KMS-11 (cell line): ENCODE results near the gene LIN7B.

ENCODE experiments used
- H2AFZ ChIP-seq: fragments of 200-600 bp; sonication (generic); 2 replicates; pipeline ENCODE4 v1.6.1; 2016; ENCODE audit warnings: antibody characterized with exemption, mixed run types, low read depth
- H3K27ac ChIP-seq: fragments of 200-600 bp; sonication (generic); 2 replicates; pipeline ENCODE4 v1.6.1; 2016; ENCODE audit warnings: mild to moderate bottlenecking, mixed run types
- H3K27me3 ChIP-seq: fragments of 200-600 bp; sonication (generic); 2 replicates; pipeline ENCODE4 v1.6.1; 2017; ENCODE audit warnings: mild to moderate bottlenecking, low read depth, mixed run types, moderate library complexity; ENCODE audit not compliant: insufficient read depth
- H3K36me3 ChIP-seq: fragments of 200-600 bp; sonication (generic); 2 replicates; pipeline ENCODE4 v1.6.1; 2017; ENCODE audit warnings: mild to moderate bottlenecking, mixed run types; ENCODE audit not compliant: insufficient read depth
- H3K4me1 ChIP-seq: fragments of 200-600 bp; sonication (generic); 2 replicates; pipeline ENCODE4 v1.6.1; 2016; ENCODE audit warnings: mild to moderate bottlenecking, low read depth, mixed run types; ENCODE audit not compliant: poor library complexity, severe bottlenecking
- H3K4me2 ChIP-seq: fragments of 200-600 bp; sonication (generic); 2 replicates; pipeline ENCODE4 v1.7.0; 2016; ENCODE audit warnings: mild to moderate bottlenecking, mixed run types
- H3K4me3 ChIP-seq: fragments of 200-600 bp; sonication (generic); IDR thresholded peaks from 2 replicates; pipeline ENCODE4 v1.6.1; 2017; ENCODE audit warnings: low read depth, low read length, mixed read lengths; ENCODE audit not compliant: insufficient read depth
- H3K79me2 ChIP-seq: fragments of 200-600 bp; sonication (generic); 2 replicates; pipeline ENCODE4 v1.6.1; 2016; ENCODE audit warnings: low read depth, mixed run types; ENCODE audit not compliant: insufficient read depth
- H3K9ac ChIP-seq: fragments of 200-600 bp; sonication (generic); 2 replicates; pipeline ENCODE4 v1.6.1; 2016; ENCODE audit warnings: mild to moderate bottlenecking, mixed run types
- H4K20me1 ChIP-seq: fragments of 200-600 bp; sonication (generic); 2 replicates; pipeline ENCODE4 v1.6.1; 2016; ENCODE audit warnings: mild to moderate bottlenecking, mixed run types; ENCODE audit not compliant: insufficient read depth
- CTCF ChIP-seq: fragments of 200-600 bp; sonication (generic); conservative IDR thresholded peaks from 2 replicates; pipeline ENCODE4 v1.6.1; 2017; ENCODE audit warnings: low read depth, mild to moderate bottlenecking, antibody characterized with exemption, low read length, moderate library complexity, mixed read lengths

The LIN7B gene

DNA sequence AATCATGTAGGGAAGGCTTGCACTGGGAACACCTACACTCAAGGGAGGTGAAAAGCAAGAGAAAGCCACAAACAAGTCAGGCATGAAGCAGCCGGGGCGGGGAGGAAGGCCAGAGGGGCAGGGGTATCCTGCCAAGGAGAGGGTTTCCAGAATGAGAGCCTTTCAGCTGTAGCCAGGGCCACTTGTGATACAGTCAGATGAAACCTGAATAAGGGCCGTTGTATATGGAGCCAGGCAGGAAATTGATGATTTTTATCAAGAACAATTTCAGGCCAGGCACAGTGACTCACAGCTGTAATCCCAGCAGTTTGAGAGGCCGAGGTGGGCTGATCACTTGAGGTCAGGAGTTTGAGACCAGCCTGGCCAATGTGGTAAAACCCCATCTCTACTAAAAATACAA, 47.8 kb downstream of the LIN7B start:
- no peak overlapping the region for H3K4me3 ChIP-seq
- peaks cover 12% of the 10 kb centered on the region for H3K4me1 ChIP-seq
- H3K27ac ChIP-seq: no peak overlapping the region
- H3K79me2 ChIP-seq: no peaks in the 10 kb centered on the region
- no peak for TF ChIP-seq CTCF
- H3K36me3 ChIP-seq: no peaks in the 10 kb centered on the region
- peaks cover 91% of the 10 kb centered on the region for H3K27me3 ChIP-seq
- H4K20me1 ChIP-seq: no peaks in the 10 kb centered on the region
- no peak overlapping the region for H3K9ac ChIP-seq
- no peak overlapping the region for H2AFZ ChIP-seq
- H3K4me2 ChIP-seq: no peak overlapping the region

DNA sequence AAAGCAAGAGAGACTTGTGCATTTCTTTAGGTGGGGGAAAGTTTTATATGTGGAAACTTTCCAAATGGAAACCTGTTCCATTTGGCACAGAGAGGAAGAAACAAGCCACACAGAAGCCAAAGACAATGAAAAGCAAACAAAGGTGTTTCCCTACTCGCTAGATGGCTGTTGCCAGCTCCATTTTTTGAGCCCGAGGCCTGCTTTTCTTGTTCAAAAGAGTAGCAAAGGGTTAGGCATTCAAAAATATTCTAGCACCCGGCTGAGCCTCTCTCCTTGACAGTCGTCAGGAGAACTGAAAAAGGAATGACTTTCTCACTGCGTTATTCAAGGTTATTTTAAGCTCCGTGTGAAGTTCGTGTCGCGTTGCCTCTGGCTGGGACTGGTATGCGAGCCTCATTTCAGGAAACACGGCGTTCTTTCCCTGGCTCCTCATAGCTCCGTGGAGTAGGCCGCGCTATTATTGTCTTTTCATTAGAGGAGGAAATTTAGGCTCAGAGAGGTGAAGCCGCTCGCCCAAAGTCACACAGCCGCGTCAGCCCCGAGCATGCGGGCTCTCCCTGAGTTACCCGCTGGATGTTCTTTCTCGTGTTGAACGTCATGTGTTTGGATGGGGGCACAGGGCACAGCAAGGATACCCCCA, 51.1 kb downstream of the LIN7B start:
- no peak overlapping the region for H2AFZ ChIP-seq
- no peaks in the 10 kb centered on the region for H3K79me2 ChIP-seq
- peaks cover 88% of the 10 kb centered on the region for H3K27me3 ChIP-seq
- H3K27ac ChIP-seq: no peak overlapping the region
- H3K9ac ChIP-seq: no peak overlapping the region
- no peaks in the 10 kb centered on the region for H4K20me1 ChIP-seq
- TF ChIP-seq CTCF: no peak
- no peak overlapping the region for H3K4me2 ChIP-seq
- H3K36me3 ChIP-seq: no peaks in the 10 kb centered on the region
- peaks cover 16% of the 10 kb centered on the region for H3K4me1 ChIP-seq
- no peak overlapping the region for H3K4me3 ChIP-seq

GRCh38 chr19:49165865-49166301, 51.7 kb downstream of the LIN7B start:
- H3K9ac ChIP-seq: no peak overlapping the region
- H3K4me2 ChIP-seq: no peak overlapping the region
- H3K36me3 ChIP-seq: no peaks in the 10 kb centered on the region
- H3K27me3 ChIP-seq: peaks cover 88% of the 10 kb centered on the region
- no peak for TF ChIP-seq CTCF
- H3K4me1 ChIP-seq: peaks cover 19% of the 10 kb centered on the region
- H3K79me2 ChIP-seq: no peaks in the 10 kb centered on the region
- no peaks in the 10 kb centered on the region for H4K20me1 ChIP-seq
- no peak overlapping the region for H2AFZ ChIP-seq
- no peak overlapping the region for H3K27ac ChIP-seq
- no peak overlapping the region for H3K4me3 ChIP-seq

GRCh38 chr19:49167857-49168409, 53.8 kb downstream of the LIN7B start:
- H3K36me3 ChIP-seq: no peaks in the 10 kb centered on the region

More at GRCh38 chr19:49167857-49168409, 53.8 kb downstream of the LIN7B start:
- H3K4me3 ChIP-seq: no peak overlapping the region
- H3K79me2 ChIP-seq: no peaks in the 10 kb centered on the region
- H3K4me1 ChIP-seq: peaks cover 19% of the 10 kb centered on the region
- H3K27ac ChIP-seq: no peak overlapping the region
- TF ChIP-seq CTCF: no peak
- no peaks in the 10 kb centered on the region for H4K20me1 ChIP-seq
- H2AFZ ChIP-seq: no peak overlapping the region
- H3K4me2 ChIP-seq: no peak overlapping the region
- H3K27me3 ChIP-seq: peaks cover 89% of the 10 kb centered on the region
- H3K9ac ChIP-seq: no peak overlapping the region
